Parathyroid adenoma (tissue), 2 donors: ENCODE results near the gene C8G.
A peak's percentile ranks its signal among the peaks of the same experiment; 100 is the strongest.

Source experiments
- H2AFZ ChIP-seq: fragments of 300-600 bp; sonication (generic); one replicate; pipeline ENCODE4 v1.7.0; 2017; ENCODE audit warnings: antibody characterized with exemption, mild to moderate bottlenecking
- H3K27ac ChIP-seq: fragments of 300-600 bp; sonication (generic); one replicate; pipeline ENCODE4 v1.7.0; 2017
- H3K27me3 ChIP-seq: fragments of 300-600 bp; sonication (generic); one replicate; pipeline ENCODE4 v1.7.0; 2017; ENCODE audit warnings: low read length; ENCODE audit not compliant: control insufficient read depth, insufficient read depth
- H3K36me3 ChIP-seq: fragments of 300-600 bp; sonication (generic); one replicate; pipeline ENCODE4 v1.7.0; 2017; ENCODE audit warnings: low read length; ENCODE audit not compliant: control insufficient read depth, insufficient read depth
- H3K4me1 ChIP-seq: fragments of 300-600 bp; sonication (generic); one replicate; pipeline ENCODE4 v1.7.0; 2017; ENCODE audit warnings: control low read depth
- H3K4me2 ChIP-seq: fragments of 300-600 bp; sonication (generic); one replicate; pipeline ENCODE4 v1.7.0; 2017; ENCODE audit warnings: low read length
- H3K4me3 ChIP-seq: fragments of 300-600 bp; sonication (generic); one replicate; pipeline ENCODE4 v1.7.0; 2017; ENCODE audit warnings: low read depth, low read length
- H3K79me2 ChIP-seq: fragments of 300-600 bp; sonication (generic); one replicate; pipeline ENCODE4 v1.7.0; 2017; ENCODE audit warnings: control low read depth
- H3K9ac ChIP-seq: fragments of 300-600 bp; sonication (generic); one replicate; pipeline ENCODE4 v1.7.0; 2017; ENCODE audit warnings: mild to moderate bottlenecking
- H3K9me3 ChIP-seq: fragments of 300-600 bp; sonication (generic); one replicate; pipeline ENCODE4 v1.7.0; 2017; ENCODE audit warnings: low read length; ENCODE audit not compliant: control insufficient read depth
- TF ChIP-seq, protein P1 (sequence below): fragments of 300-600 bp; sonication (generic); IDR thresholded peaks from one replicate; pipeline ENCODE4 v1.7.0; 2017; ENCODE audit warnings: antibody characterized with exemption, mild to moderate bottlenecking
- donor health status: primary hyperparathyroidism.

C8G gene

DNA sequence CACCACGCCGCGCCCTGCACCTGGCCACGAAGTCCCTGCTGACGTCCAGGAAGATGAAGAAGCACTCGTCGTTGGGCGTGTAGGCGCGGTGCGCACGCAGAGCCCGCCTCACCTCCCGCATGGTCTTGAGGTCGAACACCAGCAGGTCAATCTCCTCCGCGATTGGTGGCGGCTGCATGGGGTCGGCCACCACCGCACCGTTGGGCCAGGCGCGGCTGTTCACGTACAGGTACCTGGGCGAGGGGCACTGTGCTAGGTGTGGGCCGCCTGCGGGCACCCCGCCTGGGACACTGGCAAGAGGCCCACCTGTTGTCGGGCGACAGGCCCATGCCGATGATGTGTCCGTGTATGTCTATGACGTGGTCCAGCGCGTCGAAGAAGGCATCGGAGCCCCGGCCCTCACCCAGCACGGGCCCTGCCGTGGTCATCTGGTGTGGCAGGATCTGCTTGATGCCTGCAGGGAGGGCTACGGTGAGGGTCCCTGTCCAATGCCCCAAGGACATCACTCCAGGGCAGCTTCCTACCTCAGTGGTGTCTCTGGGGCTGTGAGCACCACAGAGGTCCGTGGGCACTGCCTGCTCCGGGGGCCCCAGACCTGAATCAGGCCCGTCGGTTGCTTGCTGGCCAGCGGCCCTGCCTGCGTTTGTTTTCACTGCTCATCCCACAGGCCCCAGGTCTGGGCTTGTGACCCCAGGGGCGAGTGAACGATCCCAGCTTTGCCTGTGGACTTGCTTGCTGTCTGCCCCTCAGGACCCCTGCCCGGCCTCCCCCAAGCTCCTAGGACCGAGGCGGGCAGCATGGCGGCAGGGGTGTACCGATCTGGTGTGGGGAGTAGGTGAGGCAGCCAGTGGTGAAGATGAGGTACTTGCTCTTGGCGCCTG is 3.6 kb upstream of the C8G start:
- Histone ChIP-seq H3K9me3 (no peaks in the 10 kb centered on the region), H3K27ac (no peak overlapping the region), H3K79me2 (no peaks in the 10 kb centered on the region), H3K9ac (no peak overlapping the region), H3K4me1 (peaks cover 3% of the 10 kb centered on the region), H3K36me3 (no peaks in the 10 kb centered on the region), H3K27me3 (no peaks in the 10 kb centered on the region), H3K4me3 (no peak overlapping the region), H2AFZ (no peak overlapping the region), H3K4me2 (no peak overlapping the region)
- TF ChIP-seq, protein P1, sequence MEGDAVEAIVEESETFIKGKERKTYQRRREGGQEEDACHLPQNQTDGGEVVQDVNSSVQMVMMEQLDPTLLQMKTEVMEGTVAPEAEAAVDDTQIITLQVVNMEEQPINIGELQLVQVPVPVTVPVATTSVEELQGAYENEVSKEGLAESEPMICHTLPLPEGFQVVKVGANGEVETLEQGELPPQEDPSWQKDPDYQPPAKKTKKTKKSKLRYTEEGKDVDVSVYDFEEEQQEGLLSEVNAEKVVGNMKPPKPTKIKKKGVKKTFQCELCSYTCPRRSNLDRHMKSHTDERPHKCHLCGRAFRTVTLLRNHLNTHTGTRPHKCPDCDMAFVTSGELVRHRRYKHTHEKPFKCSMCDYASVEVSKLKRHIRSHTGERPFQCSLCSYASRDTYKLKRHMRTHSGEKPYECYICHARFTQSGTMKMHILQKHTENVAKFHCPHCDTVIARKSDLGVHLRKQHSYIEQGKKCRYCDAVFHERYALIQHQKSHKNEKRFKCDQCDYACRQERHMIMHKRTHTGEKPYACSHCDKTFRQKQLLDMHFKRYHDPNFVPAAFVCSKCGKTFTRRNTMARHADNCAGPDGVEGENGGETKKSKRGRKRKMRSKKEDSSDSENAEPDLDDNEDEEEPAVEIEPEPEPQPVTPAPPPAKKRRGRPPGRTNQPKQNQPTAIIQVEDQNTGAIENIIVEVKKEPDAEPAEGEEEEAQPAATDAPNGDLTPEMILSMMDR: no peak

DNA sequence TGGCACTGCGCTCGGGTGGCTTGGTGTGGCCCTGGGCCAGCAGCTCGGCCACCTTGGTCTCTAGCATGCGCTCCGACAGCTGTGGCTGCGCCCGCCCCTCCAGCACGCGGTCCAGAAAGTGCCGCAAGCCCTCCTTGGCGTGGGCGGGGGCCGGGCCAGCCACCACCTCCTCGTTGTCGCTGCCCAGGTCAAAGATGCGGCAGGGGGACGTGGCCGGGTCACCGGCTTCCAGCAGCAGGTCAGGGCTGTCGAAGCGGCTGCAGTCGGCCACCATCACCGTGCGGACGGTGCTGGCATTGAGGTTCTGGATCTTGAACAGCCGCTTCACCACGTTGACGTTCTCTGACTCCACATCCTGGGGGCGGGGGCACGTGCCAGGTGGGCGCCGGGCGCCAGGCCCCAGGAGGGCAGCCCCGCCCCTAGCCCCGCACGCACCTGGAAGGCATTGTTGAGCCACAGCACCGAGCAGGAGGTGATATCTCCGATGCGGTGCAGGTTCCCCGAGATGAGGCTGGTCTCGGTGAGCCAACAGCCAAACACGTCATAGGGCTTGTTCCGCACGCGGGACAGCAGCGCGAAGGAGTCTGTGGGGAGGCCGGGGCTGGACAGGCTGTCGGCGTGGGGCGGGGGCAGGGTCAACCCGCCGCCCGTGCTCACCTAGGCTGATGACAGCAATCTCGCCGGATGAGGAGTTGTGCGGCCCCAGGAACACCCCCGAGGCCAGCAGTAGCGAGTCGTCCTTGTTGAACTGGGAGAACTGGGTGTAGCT is 2.7 kb upstream of the C8G start:
- H3K27me3 ChIP-seq: no peaks in the 10 kb centered on the region
- TF ChIP-seq, protein P1: no peak
- H3K4me3 ChIP-seq: no peak overlapping the region
- H3K9me3 ChIP-seq: no peaks in the 10 kb centered on the region
- H3K79me2 ChIP-seq: no peaks in the 10 kb centered on the region
- peaks cover 3% of the 10 kb centered on the region for H3K4me1 ChIP-seq
- no peak overlapping the region for H3K27ac ChIP-seq
- no peak overlapping the region for H3K4me2 ChIP-seq
- H3K36me3 ChIP-seq: no peaks in the 10 kb centered on the region
- no peak overlapping the region for H2AFZ ChIP-seq
- no peak overlapping the region for H3K9ac ChIP-seq

DNA sequence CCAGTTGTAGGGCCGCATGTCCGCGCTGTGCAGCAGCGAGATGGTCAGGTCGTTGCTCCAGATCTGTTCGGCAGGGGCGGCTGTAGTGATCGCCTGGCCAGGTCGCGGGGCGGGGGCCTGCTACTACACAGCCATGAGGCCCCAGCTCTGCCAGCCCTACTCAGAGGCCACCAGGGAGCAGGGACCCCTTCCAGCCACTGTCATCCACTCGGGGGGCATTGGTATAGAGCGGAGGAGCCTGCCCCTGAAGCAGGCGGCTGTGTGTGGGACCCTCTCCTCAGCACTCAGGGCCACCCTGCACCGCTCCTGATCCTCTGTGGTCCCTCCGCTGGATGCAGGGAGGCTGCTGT is 2.2 kb upstream of the C8G start:
- Histone ChIP-seq H3K4me1 (peaks cover 3% of the 10 kb centered on the region), H3K9me3 (no peaks in the 10 kb centered on the region), H3K27me3 (no peaks in the 10 kb centered on the region), H3K36me3 (no peaks in the 10 kb centered on the region), H3K79me2 (no peaks in the 10 kb centered on the region), H3K4me3 (no peak overlapping the region), H3K9ac (no peak overlapping the region), H2AFZ (no peak overlapping the region), H3K27ac (no peak overlapping the region), H3K4me2 (no peak overlapping the region)
- TF ChIP-seq, protein P1: no peak

DNA sequence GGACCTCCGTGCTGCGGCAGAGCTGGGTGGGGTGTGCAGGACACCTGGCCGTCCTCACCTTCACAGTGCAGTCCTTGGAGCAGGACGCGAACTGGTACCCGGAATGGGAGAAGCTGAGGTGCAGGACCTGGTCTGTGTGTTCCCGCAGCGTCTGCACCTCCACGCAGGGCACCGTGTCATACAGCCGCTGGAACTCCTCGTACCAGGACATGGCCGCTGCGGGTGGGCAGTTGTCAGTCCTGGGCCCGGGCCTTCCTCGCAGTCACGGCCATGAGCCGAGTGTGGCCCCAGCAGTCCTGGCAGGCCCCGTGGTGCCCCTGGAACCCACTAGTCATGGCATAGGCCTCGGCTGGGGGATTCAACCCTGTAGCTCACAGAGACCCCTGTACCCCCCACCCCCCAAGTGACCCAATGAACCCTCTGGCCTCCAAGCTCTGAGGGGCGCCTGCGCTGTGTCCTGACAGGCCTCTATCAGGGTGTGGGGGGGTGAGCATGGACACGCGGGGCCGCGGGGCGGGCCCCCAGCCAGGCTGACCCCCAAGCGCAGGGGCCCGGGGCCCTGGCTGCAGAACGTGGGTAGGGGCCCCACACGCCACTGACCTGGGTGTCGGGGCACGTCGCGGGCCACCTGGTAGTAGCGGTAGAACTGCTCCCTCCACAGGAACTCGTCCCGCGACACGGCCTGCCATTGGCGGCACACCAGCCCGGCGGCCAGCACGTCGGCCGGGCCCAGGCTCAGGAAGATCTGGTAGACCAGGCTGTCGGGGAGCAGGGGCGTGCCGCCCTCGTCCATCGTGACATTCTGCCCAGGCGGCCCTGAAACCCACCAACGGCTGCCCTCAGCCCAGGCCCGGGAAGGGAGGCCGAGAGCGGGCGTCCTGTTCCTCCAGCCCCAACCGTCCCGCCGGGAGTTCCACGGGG is 1.5 kb upstream of the C8G start:
- Histone ChIP-seq H3K79me2 (no peaks in the 10 kb centered on the region), H3K9ac (no peak overlapping the region), H3K27me3 (no peaks in the 10 kb centered on the region), H3K4me3 (peak overlapping the region; percentile 78), H3K4me1 (peaks cover 3% of the 10 kb centered on the region), H3K27ac (peak overlapping the region; percentile 19), H3K9me3 (no peaks in the 10 kb centered on the region), H2AFZ (peak overlapping the region; percentile 28), H3K4me2 (peak overlapping the region; percentile 83), H3K36me3 (no peaks in the 10 kb centered on the region)
- TF ChIP-seq, protein P1: no peak
